HG03280 (cell line): Measurements from ENCODE around the gene RPS19BP1.
A peak's percentile ranks its signal among the peaks of the same experiment; 100 is the strongest.
"Not testable (repeated sequence)": the region's sequence is repeated elsewhere in the genome, so short reads cannot be mapped to it uniquely, and the experiment has no call there.

Source experiments
- ATAC-seq: cut with Tn5 transposase; IDR thresholded peaks from one replicate; pipeline ENCODE4 v1.9.1; 2021; ENCODE audit warnings: mild to moderate bottlenecking, moderate library complexity; ENCODE audit not compliant: unreplicated experiment

RPS19BP1 gene

GRCh38 chr22:39528681-39529486 lies 3.7 kb downstream of the RPS19BP1 start:
- peak; percentile 33 for ATAC-seq

- no peak for ATAC-seq
Measured at GRCh38 chr22:39528080-39528661, 4.4 kb downstream of the RPS19BP1 start.

GRCh38 chr22:39527481-39527961 lies 5.0 kb downstream of the RPS19BP1 start:
- no peak for ATAC-seq

- no peak for ATAC-seq
Measured at GRCh38 chr22:39526736-39527171, 5.8 kb downstream of the RPS19BP1 start.

GRCh38 chr22:39525658-39525975 lies 6.9 kb downstream of the RPS19BP1 start:
- ATAC-seq: no peak

- no peak for ATAC-seq
Measured at GRCh38 chr22:39524753-39525657, 7.5 kb downstream of the RPS19BP1 start.

GRCh38 chr22:39524089-39524752 lies 8.3 kb downstream of the RPS19BP1 start:
- ATAC-seq: no peak

GRCh38 chr22:39522567-39523300 lies 9.8 kb downstream of the RPS19BP1 start:
- no peak for ATAC-seq

GRCh38 chr22:39522091-39522490 lies 10.5 kb downstream of the RPS19BP1 start:
- ATAC-seq: not testable (repeated sequence)

GRCh38 chr22:39521106-39521885 lies 11.3 kb downstream of the RPS19BP1 start:
- not testable (repeated sequence) for ATAC-seq

GRCh38 chr22:39520226-39521105 lies 12.1 kb downstream of the RPS19BP1 start, which contains the start of gene ATF4:
Gene ATF4, plus strand, starts transcription at chr22:39520562. Its CDS starts 884 bp downstream, at chr22:39521446.
- ATAC-seq: peak; percentile 60

GRCh38 chr22:39519681-39520225 lies 12.8 kb downstream of the RPS19BP1 start:
- peak; percentile 76 for ATAC-seq

GRCh38 chr22:39518996-39519680 lies 13.4 kb downstream of the RPS19BP1 start:
- no peak for ATAC-seq

GRCh38 chr22:39518144-39518786 lies 14.3 kb downstream of the RPS19BP1 start:
- ATAC-seq: no peak

GRCh38 chr22:39517470-39517869 lies 15.1 kb downstream of the RPS19BP1 start:
- ATAC-seq: no peak

GRCh38 chr22:39515266-39516050 lies 17.1 kb downstream of the RPS19BP1 start:
- ATAC-seq: no peak
